Gastrocnemius medialis (tissue), 4 donors: ENCODE measurements around the gene TLL2.

Experiments used
- POLR2A ChIP-seq, 2 donors: fragments of 450-650 bp; IDR thresholded peaks; one replicate each; pipeline ENCODE4 v1.6.1; 2017; ENCODE audit warnings: antibody characterized with exemption in 2 of 2, mild to moderate bottlenecking in 2 of 2, moderate library complexity in 2 of 2
- TF ChIP-seq, protein P1 (sequence below), 5 experiments: fragments of 450-650 bp in 3 of 5; fragments of 200-600 bp in 2 of 5; sonication (generic) in 2 of 5; IDR thresholded peaks in 4 of 5; conservative IDR thresholded peaks in 1 of 5; 1 replicate in 4 of 5; 2 replicates in 1 of 5; pipeline ENCODE4 v1.5.1; 2016 to 2019; ENCODE audit warnings: antibody characterized with exemption in 5 of 5, mild to moderate bottlenecking in 3 of 5, moderate library complexity in 3 of 5

DNA sequence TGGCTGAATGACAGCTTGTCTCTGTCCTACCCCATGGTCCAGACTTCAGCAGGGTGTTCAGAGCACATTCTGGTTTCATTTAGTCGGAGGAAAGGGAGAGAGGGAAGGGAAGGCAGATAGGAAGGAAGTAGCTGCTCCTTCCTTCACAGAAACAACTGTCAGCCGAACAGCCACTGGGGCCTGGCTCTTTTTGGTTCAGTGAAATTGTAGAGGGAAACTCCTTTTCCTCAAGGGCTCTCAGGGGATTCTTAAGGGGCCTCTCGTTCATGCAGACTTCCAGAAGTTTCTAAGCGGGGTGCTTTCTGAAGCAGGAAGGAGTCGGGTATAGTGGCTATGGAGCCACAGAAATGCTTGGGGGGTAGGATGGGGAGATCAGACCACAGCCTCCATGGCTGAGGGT is 56.4 kb downstream of the TLL2 start:
- TF ChIP-seq, protein P1, sequence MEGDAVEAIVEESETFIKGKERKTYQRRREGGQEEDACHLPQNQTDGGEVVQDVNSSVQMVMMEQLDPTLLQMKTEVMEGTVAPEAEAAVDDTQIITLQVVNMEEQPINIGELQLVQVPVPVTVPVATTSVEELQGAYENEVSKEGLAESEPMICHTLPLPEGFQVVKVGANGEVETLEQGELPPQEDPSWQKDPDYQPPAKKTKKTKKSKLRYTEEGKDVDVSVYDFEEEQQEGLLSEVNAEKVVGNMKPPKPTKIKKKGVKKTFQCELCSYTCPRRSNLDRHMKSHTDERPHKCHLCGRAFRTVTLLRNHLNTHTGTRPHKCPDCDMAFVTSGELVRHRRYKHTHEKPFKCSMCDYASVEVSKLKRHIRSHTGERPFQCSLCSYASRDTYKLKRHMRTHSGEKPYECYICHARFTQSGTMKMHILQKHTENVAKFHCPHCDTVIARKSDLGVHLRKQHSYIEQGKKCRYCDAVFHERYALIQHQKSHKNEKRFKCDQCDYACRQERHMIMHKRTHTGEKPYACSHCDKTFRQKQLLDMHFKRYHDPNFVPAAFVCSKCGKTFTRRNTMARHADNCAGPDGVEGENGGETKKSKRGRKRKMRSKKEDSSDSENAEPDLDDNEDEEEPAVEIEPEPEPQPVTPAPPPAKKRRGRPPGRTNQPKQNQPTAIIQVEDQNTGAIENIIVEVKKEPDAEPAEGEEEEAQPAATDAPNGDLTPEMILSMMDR (IDR thresholded peaks at IDR 0.05 in 4 of 5, conservative IDR thresholded peaks at IDR 0.05 in 1 of 5) = no peak
- TF ChIP-seq POLR2A (IDR thresholded peaks at IDR 0.05) = no peak
